Endothelial cell of umbilical vein (primary cell): ENCODE data around the gene ITSN1. TPM values are rescaled to one million over a fixed set of nuclear protein-coding genes. Genes with fewer than 3 reads are reported as not detected.

Source experiments
- BruUV-seq: library from RNA; stranded (reverse); fragments of 400-500 nt; replicated peaks from 2 replicates; lab custom pipeline; 2021; lab: Mats Ljungman, UMichigan
- CTCF ChIA-PET: fragments of 300-600, 350-600 bp; sonication (Branson Sonifier 250); formaldehyde crosslinking; loops from one replicate; lab custom pipeline; 2021; ENCODE audit warnings: antibody characterized with exemption, inconsistent platforms; lab: Charles Lee
- POLR2A ChIA-PET: fragments of 300-600, 350-600 bp; sonication (Branson Sonifier 250); formaldehyde crosslinking; loops from one replicate; lab custom pipeline; 2021; ENCODE audit warnings: antibody characterized with exemption, inconsistent platforms; lab: Charles Lee
- DNase-seq: peaks from one replicate; pipeline ENCODE4 v3.0.0-alpha.2; 2011; ENCODE audit warnings: low read depth, low spot score
- FAIRE-seq: peaks from 2 replicates; lab custom pipeline; 2011; peaks lifted over from hg19 to GRCh38; lab: Jason Lieb, UNC
- H2AFZ ChIP-seq: 2 replicates; pipeline ENCODE4 v1.6.0; 2012; ENCODE audit warnings: low read depth, low read length, control low read depth, inconsistent platforms
- H3K27ac ChIP-seq: 2 replicates; pipeline ENCODE4 v1.5.1; 2011; ENCODE audit warnings: low read depth, mild to moderate bottlenecking, control low read depth, low read length, moderate library complexity; ENCODE audit not compliant: insufficient read depth
- H3K27me3 ChIP-seq, 2 experiments: 2 replicates each; pipeline versions ENCODE4 v1.6.0 to v1.6.1; 2011; ENCODE audit warnings: low read length in 2 of 2, mixed read lengths in 1 of 2; ENCODE audit not compliant: control insufficient read depth in 2 of 2, insufficient read depth in 2 of 2
- H3K36me3 ChIP-seq, 2 experiments: 2 replicates in 1 of 2; 3 replicates in 1 of 2; pipeline ENCODE4 v1.5.1; 2011; ENCODE audit warnings: low read length in 2 of 2, mild to moderate bottlenecking in 1 of 2, moderate library complexity in 1 of 2; ENCODE audit not compliant: control insufficient read depth in 2 of 2, insufficient read depth in 2 of 2; ENCODE audit errors: extremely low read depth in 1 of 2
- H3K4me1 ChIP-seq: 3 replicates; pipeline ENCODE4 v1.5.1; 2011; ENCODE audit warnings: mild to moderate bottlenecking, low read length; ENCODE audit not compliant: control insufficient read depth, insufficient read depth; ENCODE audit errors: extremely low read depth
- H3K4me2 ChIP-seq: 2 replicates; pipeline ENCODE4 v1.6.1; 2011; ENCODE audit warnings: low read length, control low read depth, mixed read lengths; ENCODE audit not compliant: insufficient read depth
- H3K4me3 ChIP-seq, 3 experiments: fragments of 200-600 bp in 1 of 3; sonication (generic), shearing (Covaris generic) in 1 of 3; replicated peaks in 1 of 3; 2 replicates each; pipeline ENCODE4 v1.5.1; 2011 to 2016; ENCODE audit warnings: control low read depth in 3 of 3, low read length in 3 of 3, mild to moderate bottlenecking in 2 of 3, inconsistent platforms in 1 of 3, low read depth in 1 of 3, moderate library complexity in 1 of 3; ENCODE audit not compliant: insufficient read depth in 1 of 3
- H3K79me2 ChIP-seq: 2 replicates; pipeline ENCODE4 v1.6.0; 2012; ENCODE audit warnings: low read length, inconsistent platforms; ENCODE audit not compliant: control insufficient read depth, insufficient read depth
- H3K9ac ChIP-seq: replicated peaks from 2 replicates; pipeline ENCODE3; 2011; ENCODE audit warnings: low read length, control low read depth; ENCODE audit not compliant: insufficient read depth; ENCODE audit errors: extremely low read depth
- H3K9me1 ChIP-seq: replicated peaks from 3 replicates; pipeline ENCODE4 v1.6.0; 2011; ENCODE audit warnings: mild to moderate bottlenecking, low read length; ENCODE audit not compliant: control insufficient read depth, insufficient read depth; ENCODE audit errors: extremely low read depth
- H3K9me3 ChIP-seq: replicated peaks from 2 replicates; pipeline ENCODE4 v1.5.1; 2012; ENCODE audit warnings: low read length, inconsistent platforms; ENCODE audit not compliant: control insufficient read depth, insufficient read depth
- H4K20me1 ChIP-seq: replicated peaks from 2 replicates; pipeline ENCODE3; 2011; ENCODE audit warnings: mild to moderate bottlenecking, low read length; ENCODE audit not compliant: control insufficient read depth, insufficient read depth; ENCODE audit errors: extremely low read depth
- EZH2 ChIP-seq: IDR thresholded peaks from 2 replicates; pipeline ENCODE4 v1.6.1; 2012; ENCODE audit warnings: borderline replicate concordance, low read depth, mild to moderate bottlenecking, moderate library complexity, low read length, inconsistent platforms; ENCODE audit not compliant: severe bottlenecking
- FOS ChIP-seq: IDR thresholded peaks from 2 replicates; pipeline ENCODE4 v1.6.1; 2011; ENCODE audit warnings: mild to moderate bottlenecking, low read length, moderate library complexity, borderline replicate concordance; ENCODE audit not compliant: insufficient read depth
- GATA2 ChIP-seq: IDR thresholded peaks from 2 replicates; pipeline ENCODE4 v1.7.0; 2011; ENCODE audit warnings: low read depth, mild to moderate bottlenecking, moderate library complexity, mixed read lengths, low read length; ENCODE audit not compliant: insufficient read length, insufficient read depth
- JUN ChIP-seq: IDR thresholded peaks from 2 replicates; pipeline ENCODE4 v1.6.1; 2011; ENCODE audit warnings: borderline replicate concordance, low read depth; ENCODE audit not compliant: insufficient read length, insufficient read depth
- MYC ChIP-seq: IDR thresholded peaks from one replicate; pipeline ENCODE4 v1.6.1; 2011; ENCODE audit warnings: mild to moderate bottlenecking, low read depth, low read length
- POLR2A ChIP-seq: IDR thresholded peaks from 2 replicates; pipeline ENCODE4 v1.6.1; 2012; ENCODE audit warnings: low read depth, mild to moderate bottlenecking, control low read depth, low read length
- POLR2AphosphoS5 ChIP-seq: IDR thresholded peaks from 2 replicates; pipeline ENCODE4 v1.6.1; 2012; ENCODE audit warnings: low read depth, mild to moderate bottlenecking, control low read depth, low read length, moderate library complexity; ENCODE audit not compliant: insufficient read depth
- dilution Hi-C: fragments of 300-500 bp; cut with MboI; formaldehyde crosslinking; loops from one replicate; pipeline ENCODE4 v1.15.0; 2019; ENCODE audit warnings: low sequenced_read_pairs; ENCODE audit not compliant: extremely low pct_ligation_motif_present
- intact Hi-C: fragments of 100-400 bp; cut with micrococcal nuclease; formaldehyde crosslinking; loops from one replicate; pipeline ENCODE4 v1.10.0; 2022
- polyA plus RNA-seq, 4 experiments: library from polyadenylated mRNA; depleted of rRNA in 3 of 4; stranded (reverse) in 3 of 4; unstranded in 1 of 4; fragments of >200 nt; gene quantifications; 2 replicates each; pipeline versions ENCODE4 v1.2.1 to v1.2.3, GENCODE V29; 2011 to 2012; ENCODE audit warnings: missing spikeins in 1 of 4
- total RNA-seq: library from RNA; stranded (reverse); gene quantifications from 2 replicates; pipeline ENCODE4 v1.2.3, GENCODE V29; 2021
- TF ChIP-seq, protein P1 (sequence below), 2 donors: IDR thresholded peaks; 1 replicate in 1 of 2; 2 replicates in 1 of 2; pipeline ENCODE4 v1.5.1; 2011; ENCODE audit warnings: low read length in 2 of 2, mild to moderate bottlenecking in 2 of 2, moderate library complexity in 2 of 2, control low read depth in 1 of 2, inconsistent platforms in 1 of 2, low read depth in 1 of 2; ENCODE audit not compliant: insufficient read depth in 1 of 2; ENCODE audit errors: extremely low read depth in 1 of 2
- TF ChIP-seq, protein P2 (sequence below): IDR thresholded peaks from 2 replicates; pipeline ENCODE4 v1.6.1; 2011; ENCODE audit not compliant: insufficient read depth, insufficient read length

ITSN1 gene
- total and polyA plus RNA-seq, 2 donors (not counting 3 experiments of a cell fraction or from before 2014, with no cell fraction given): 72.2 to 86.8 TPM

DNA sequence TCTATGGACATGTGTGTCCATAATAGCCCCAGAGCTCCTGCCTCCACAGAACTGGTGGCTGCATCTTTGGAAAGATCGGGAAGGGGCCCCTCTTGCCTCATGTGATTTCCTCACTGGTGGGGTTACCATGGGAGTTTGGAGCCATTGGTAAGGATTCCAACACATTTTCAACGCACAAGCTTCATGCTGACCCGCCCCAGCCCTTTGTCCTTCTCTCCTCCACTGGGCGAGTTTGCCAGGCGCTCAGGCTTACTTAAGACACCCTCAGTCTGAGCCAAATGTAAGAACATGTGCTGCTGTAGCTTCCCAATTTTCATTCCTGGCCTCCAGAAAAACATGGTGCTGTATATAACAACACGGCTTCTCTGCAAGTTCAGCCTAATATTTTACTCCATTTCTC is 200.9 kb downstream of the ITSN1 start:
- Histone ChIP-seq H3K36me3 (peaks cover 9 to 12% of the 10 kb centered on the region in 2 experiments), H3K9me1 (no peaks in the 10 kb centered on the region), H3K27me3 (no peaks in the 10 kb centered on the region), H3K4me2 (no peak overlapping the region), H3K9ac (no peak overlapping the region), H3K4me1 (no peaks in the 10 kb centered on the region), H3K9me3 (no peaks in the 10 kb centered on the region), H3K27ac (no peak overlapping the region), H2AFZ (no peak overlapping the region), H3K79me2 (no peaks in the 10 kb centered on the region), H4K20me1 (no peaks in the 10 kb centered on the region), H3K4me3 (no peak overlapping the region)
- CTCF ChIA-PET: interaction anchor here (0.9 to 2.5 kb wide), 3 partner anchors 27 to 238 kb away, joined by 3 to 7 read pairs (median 4); no protein-coding TSS in a partner anchor
- dilution Hi-C loops (no loop called here), intact Hi-C loops (no loop called here)
- TF ChIP-seq MYC (no peak), GATA2 (no peak), POLR2AphosphoS5 (no peak), EZH2 (no peak), POLR2A (no peak), FOS (no peak), JUN (no peak)
- TF ChIP-seq, protein P1, sequence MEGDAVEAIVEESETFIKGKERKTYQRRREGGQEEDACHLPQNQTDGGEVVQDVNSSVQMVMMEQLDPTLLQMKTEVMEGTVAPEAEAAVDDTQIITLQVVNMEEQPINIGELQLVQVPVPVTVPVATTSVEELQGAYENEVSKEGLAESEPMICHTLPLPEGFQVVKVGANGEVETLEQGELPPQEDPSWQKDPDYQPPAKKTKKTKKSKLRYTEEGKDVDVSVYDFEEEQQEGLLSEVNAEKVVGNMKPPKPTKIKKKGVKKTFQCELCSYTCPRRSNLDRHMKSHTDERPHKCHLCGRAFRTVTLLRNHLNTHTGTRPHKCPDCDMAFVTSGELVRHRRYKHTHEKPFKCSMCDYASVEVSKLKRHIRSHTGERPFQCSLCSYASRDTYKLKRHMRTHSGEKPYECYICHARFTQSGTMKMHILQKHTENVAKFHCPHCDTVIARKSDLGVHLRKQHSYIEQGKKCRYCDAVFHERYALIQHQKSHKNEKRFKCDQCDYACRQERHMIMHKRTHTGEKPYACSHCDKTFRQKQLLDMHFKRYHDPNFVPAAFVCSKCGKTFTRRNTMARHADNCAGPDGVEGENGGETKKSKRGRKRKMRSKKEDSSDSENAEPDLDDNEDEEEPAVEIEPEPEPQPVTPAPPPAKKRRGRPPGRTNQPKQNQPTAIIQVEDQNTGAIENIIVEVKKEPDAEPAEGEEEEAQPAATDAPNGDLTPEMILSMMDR (IDR thresholded peaks at IDR 0.05; ENCODE audit: extremely low read depth in 1 of 2, insufficient read depth in 1 of 2, low read depth in 1 of 2, low read length in 2 of 2): no peak
- TF ChIP-seq, protein P2, sequence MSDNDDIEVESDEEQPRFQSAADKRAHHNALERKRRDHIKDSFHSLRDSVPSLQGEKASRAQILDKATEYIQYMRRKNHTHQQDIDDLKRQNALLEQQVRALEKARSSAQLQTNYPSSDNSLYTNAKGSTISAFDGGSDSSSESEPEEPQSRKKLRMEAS: no peak
- FAIRE-seq (no peak), DNase-seq (no peak)
- POLR2A ChIA-PET: no interaction called here
- no TSS peak for BruUV-seq
